HG03108 (cell line): ENCODE data around the gene FMNL2.
"Not testable (repeated sequence)": the region's sequence is repeated elsewhere in the genome, so short reads cannot be mapped to it uniquely, and the experiment has no call there.

Source experiments
- ATAC-seq: cut with Tn5 transposase; IDR thresholded peaks from one replicate; pipeline ENCODE4 v1.9.1; 2021; ENCODE audit warnings: moderate library complexity; ENCODE audit not compliant: unreplicated experiment

The FMNL2 gene

DNA sequence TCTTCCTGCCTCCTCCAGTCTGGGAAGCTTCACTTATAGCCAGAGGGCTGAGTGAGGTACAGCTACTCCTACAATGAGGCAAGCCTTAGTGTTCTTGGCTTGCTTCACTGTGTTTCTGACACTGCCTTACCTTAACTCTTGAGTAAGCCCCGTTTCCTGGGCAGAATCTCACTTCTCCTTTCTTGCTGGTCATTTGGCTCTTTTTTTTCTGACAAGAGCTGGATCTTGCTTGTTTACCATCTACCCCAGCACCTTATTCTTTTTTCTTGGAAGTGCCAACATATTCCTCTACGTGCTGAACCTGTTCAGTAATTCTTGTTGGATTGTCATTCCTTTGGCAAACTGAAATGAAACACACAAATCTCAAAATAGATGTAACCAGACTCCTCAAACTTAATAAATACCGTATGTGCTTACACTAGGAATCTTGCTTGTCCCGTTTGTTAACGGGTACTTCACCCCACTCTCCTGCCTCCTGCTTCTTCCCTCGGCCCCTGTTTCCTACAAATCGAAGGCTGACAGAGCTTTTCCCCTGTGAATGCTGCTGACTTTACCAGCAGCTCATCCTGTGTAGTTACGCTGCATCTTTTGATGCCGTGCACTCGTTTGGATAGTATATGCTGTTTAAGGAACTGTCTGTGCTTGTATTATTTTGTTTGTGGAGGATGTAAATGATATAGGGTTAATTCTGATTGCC is 132.2 kb downstream of the FMNL2 start:
- ATAC-seq: peak; percentile 92

DNA sequence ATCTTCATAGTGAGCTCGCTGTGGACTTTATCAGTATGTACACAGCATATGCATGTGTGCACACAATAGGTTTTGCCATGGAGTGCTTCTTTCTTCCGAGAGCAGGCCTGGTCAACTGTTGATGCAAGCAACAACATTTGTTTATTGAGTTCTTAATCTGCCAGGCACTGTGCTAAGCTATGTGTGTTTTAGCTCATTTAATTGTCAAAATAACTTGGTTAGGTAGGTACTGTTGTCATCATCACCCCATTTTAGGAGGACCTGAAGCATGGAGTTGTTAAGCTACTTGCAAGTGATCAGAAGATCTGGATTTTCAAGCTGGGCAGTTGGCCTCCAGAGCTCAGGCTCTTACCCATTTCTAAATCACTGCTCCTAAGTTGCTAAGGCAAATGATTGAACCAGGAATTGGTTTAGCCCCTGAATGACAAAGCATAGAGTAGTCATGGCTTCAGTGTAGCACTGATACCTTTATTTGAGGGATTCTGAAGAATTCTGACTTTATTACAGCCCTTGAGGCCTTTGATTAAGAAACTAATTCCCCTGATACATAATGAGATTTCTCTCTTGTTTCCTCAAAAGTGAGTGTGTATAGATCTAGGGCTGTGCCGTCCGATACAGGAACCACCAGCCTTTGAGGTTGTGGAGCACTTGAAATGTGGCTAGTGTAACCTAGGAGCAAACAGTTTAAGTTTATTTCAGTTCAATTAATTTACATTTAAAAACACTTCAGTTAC is 132.9 kb downstream of the FMNL2 start:
- no peak for ATAC-seq

DNA sequence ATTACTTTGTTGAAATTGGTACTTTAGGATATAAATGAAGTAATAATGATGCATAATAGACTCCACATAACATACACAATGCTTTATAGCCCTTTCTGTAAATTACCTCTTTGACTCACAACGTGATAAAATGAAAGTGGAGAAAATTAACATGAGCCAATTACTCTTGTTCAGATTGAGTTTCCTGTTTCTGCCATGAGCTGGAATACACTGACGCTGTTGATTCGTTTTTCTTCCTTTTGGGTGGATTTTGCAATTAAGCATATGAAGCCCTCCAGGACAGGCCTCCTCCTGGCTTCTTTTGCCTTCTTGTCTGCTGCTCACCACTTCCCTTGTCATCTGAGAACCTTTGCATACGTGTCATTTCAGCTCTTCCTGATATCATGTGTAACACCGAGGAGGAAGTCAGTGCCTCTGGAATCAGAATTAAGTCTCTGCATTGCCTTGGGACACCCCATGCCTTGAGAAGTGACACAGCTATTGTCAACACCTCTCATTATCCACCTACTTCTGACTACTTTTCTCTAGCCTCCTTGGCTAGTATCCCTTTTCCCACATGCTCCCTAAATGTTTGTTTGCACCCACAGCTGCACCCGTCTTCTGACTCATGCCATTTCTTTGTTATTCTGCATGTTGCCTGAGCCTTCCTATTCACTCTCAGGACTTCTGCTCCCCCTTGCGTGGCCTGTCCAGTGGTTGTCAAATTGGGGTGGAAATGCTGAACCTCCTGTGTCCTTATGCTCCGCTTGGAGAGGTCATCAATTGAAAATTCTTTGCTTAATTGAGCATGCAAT is 134.1 kb downstream of the FMNL2 start:
- no peak for ATAC-seq

DNA sequence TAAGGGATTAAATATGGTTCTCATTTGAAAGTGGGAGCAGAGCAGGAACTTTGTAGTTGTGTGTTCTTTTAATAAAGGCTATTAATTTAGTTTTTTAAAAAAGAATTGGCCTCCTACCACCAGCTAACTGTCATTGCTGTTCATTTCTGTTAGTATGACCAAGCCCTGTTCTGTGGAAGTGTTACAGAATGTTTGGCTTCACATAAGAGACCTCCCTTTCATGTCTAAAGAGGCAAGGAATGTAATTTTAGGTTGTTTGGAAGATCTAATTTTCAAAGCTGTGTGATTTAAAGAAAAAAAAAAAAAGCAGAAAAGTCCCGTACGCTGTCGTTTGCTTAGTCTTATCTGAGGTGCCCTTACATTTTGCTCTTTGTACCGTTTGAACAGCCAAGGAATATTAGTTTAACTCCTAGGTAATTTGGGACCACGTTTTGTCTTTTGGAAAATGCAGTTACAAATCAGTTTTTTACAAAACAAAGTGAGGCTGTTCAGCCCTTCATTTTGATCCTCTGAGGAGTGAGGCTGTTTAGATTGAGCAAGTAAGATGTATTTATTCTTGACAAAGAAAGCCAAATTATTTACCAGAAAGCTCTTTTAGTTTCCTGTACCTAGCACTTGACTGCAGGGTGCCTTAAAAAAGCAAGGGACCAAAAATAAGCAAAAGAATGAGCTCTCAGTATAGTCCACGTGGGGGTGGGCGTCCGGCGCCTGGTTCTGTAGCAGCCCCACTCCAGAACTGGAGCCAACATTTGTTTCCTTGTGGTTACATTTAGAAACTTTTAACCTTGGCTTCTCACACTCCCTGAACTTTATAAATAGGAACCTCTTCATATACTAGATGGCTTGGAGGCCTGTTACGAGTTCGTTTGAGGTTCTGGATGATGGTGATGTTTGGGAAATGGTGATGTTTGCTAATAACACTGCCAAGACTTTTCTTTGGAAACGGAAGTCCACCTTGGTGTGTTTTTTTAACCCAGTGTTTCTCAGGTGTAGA is 136.2 kb downstream of the FMNL2 start:
- ATAC-seq: no peak

DNA sequence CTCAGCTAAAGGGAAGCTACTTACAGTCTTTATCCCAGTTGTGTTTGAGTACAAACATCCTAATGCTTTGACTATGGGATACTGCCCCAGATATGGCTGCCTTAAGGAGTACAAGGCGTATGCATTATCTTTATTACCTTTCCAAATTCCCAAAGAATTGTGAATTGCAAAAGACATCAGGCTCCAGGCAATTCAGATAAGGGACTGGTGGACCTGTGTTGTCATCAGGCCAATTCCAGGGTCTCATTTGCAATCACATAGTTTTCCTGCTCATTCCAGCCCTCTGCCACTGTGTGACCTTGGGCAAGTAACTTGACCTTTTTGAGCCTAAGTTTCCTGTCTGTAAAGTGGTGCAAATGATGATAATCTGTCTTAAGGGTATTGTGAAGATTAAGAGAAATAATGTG is 137.5 kb downstream of the FMNL2 start:
- no peak for ATAC-seq

GRCh38 chr2:152473151-152473857 is 138.3 kb downstream of the FMNL2 start:
- ATAC-seq: no peak

- ATAC-seq: not testable (repeated sequence)
Observed at GRCh38 chr2:152474523-152474922, 139.5 kb downstream of the FMNL2 start.

GRCh38 chr2:152475982-152476381 is 141.0 kb downstream of the FMNL2 start:
- ATAC-seq: no peak

DNA sequence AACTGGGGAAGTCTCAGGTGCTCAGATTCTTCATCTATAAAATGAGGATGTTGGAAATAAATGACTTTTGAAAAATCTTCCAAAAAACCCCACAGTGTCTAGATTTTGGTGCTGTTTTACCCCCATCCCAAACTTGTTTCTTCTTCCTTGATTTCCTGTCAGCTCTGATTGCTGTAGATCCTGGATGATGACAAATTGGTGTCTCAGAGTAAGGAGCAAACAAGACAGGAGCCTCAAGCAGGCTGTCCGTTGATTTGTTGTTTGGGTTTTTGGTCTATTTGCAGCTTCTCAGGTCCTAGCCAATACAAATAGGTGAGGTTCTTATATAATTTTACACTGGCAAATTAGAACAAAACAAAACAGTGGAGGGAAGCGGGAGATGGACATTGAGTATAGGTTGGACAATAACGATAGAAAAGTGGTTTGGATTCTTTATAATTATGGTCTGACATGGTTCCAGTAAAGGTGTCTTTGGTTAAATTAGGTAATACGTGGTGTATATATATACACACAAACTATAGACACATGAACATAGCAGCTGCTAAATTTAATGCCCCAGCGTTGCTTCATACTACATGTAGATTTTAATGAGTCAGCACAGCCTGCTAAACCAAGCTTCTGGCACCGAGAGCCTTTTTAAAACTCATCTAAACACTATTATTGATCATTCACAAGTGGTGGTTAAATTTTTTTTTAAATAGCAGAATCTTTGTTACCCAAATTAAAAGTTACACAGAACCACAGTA is 142.5 kb downstream of the FMNL2 start:
- no peak for ATAC-seq

- ATAC-seq: no peak
Observed at GRCh38 chr2:152479282-152479681, 144.3 kb downstream of the FMNL2 start.

- ATAC-seq: no peak
Observed at GRCh38 chr2:152480821-152481399, 145.9 kb downstream of the FMNL2 start.

DNA sequence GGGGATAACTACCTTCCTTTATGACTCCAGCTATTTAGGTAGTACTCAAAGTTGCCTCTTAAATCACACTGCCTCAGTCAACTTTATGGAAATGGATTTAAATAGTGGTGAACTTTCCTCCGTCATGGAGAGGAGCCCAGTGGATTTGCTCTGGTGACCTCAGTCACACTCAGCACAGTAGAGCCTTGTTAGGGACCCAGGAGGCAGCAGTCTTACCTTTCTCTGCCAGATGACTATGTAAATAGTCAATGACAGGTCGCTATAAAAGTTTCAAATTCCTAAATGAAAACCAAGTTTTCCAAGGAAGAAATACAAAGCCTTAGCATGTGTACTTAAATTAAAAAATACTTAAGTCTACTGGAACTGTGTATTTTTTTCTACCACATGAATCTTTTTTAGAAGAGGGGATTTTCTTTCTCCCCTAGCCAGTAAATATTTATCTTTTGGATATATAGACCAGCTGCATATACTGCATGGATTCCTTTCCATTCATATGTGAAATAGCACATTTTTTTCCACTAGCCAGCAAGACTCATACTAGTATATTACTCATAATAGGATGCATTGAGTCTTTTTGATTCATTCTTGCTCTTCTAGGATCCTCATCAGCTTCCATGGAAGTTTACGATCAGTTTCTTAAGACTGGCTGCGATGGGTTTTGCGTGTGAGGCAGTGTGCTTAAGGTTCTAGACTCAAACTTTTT is 147.1 kb downstream of the FMNL2 start:
- ATAC-seq: no peak

GRCh38 chr2:152483276-152484063 is 148.5 kb downstream of the FMNL2 start:
- ATAC-seq: no peak

GRCh38 chr2:152485954-152486736 is 151.2 kb downstream of the FMNL2 start:
- ATAC-seq: no peak

- no peak for ATAC-seq
Observed at GRCh38 chr2:152486737-152487400, 151.9 kb downstream of the FMNL2 start.

GRCh38 chr2:152488075-152488474 is 153.1 kb downstream of the FMNL2 start:
- no peak for ATAC-seq
